HEK293T (cell line): ENCODE measurements around the gene PTPRG.

Source experiments
- CTCF ChIA-PET: fragments of 350-600 bp; formaldehyde crosslinking; extraction: SDS; loops from one replicate; lab custom pipeline; 2021; ENCODE audit warnings: antibody characterized with exemption, inconsistent platforms; lab: Yijun Ruan, JAX
- POLR2A ChIA-PET: fragments of 350-600 bp; formaldehyde crosslinking; extraction: SDS; loops from one replicate; lab custom pipeline; 2020; ENCODE audit warnings: antibody characterized with exemption, inconsistent platforms; lab: Yijun Ruan, JAX
- DNase-seq: peaks from one replicate; pipeline ENCODE4 v3.0.0; 2012; ENCODE audit warnings: mixed read lengths; ENCODE audit errors: extremely low spot score
- ARNT ChIP-seq: fragments of 450-650 bp; IDR thresholded peaks from 2 replicates; pipeline ENCODE4 v1.6.1; 2017; ENCODE audit warnings: mild to moderate bottlenecking
- BHLHE40 ChIP-seq: fragments of 450-650 bp; IDR thresholded peaks from 2 replicates; pipeline ENCODE4 v1.6.1; 2016; ENCODE audit warnings: mild to moderate bottlenecking, moderate library complexity, borderline replicate concordance
- CTBP1 ChIP-seq: fragments of 450-650 bp; IDR thresholded peaks from 2 replicates; pipeline ENCODE4 v1.6.1; 2016; ENCODE audit warnings: borderline replicate concordance
- ELF4 ChIP-seq: fragments of 450-650 bp; IDR thresholded peaks from 2 replicates; pipeline ENCODE4 v1.6.1; 2017; ENCODE audit warnings: antibody characterized with exemption
- FOXA1 ChIP-seq: fragments of 450-650 bp; IDR thresholded peaks from 2 replicates; pipeline ENCODE4 v1.6.1; 2016; ENCODE audit warnings: mild to moderate bottlenecking
- FOXK2 ChIP-seq: fragments of 450-650 bp; IDR thresholded peaks from 2 replicates; pipeline ENCODE4 v1.6.1; 2016; ENCODE audit warnings: mild to moderate bottlenecking
- FOXM1 ChIP-seq: fragments of 450-650 bp; IDR thresholded peaks from 2 replicates; pipeline ENCODE4 v1.6.1; 2017; ENCODE audit warnings: mild to moderate bottlenecking, borderline replicate concordance
- HDGF ChIP-seq: fragments of 450-650 bp; IDR thresholded peaks from 2 replicates; pipeline ENCODE4 v1.6.1; 2017; ENCODE audit warnings: antibody characterized with exemption, borderline replicate concordance
- L3MBTL2 ChIP-seq: fragments of 450-650 bp; conservative IDR thresholded peaks from 2 replicates; pipeline ENCODE4 v1.6.1; 2016; ENCODE audit warnings: mild to moderate bottlenecking
- LEF1 ChIP-seq: fragments of 450-650 bp; IDR thresholded peaks from 2 replicates; pipeline ENCODE4 v1.6.1; 2017; ENCODE audit warnings: mild to moderate bottlenecking, borderline replicate concordance
- NFRKB ChIP-seq: fragments of 450-650 bp; IDR thresholded peaks from 2 replicates; pipeline ENCODE4 v1.6.1; 2016; ENCODE audit warnings: mild to moderate bottlenecking, moderate library complexity
- PKNOX1 ChIP-seq: fragments of 450-650 bp; IDR thresholded peaks from 2 replicates; pipeline ENCODE4 v1.6.1; 2016
- SP1 ChIP-seq: fragments of 450-650 bp; IDR thresholded peaks from 2 replicates; pipeline ENCODE4 v1.6.1; 2017
- SUZ12 ChIP-seq: fragments of 450-650 bp; IDR thresholded peaks from 2 replicates; pipeline ENCODE4 v1.6.1; 2016; ENCODE audit warnings: mild to moderate bottlenecking
- TARDBP ChIP-seq: fragments of 450-650 bp; IDR thresholded peaks from 2 replicates; pipeline ENCODE4 v1.6.1; 2016
- ZNF384 ChIP-seq: fragments of 450-650 bp; IDR thresholded peaks from 2 replicates; pipeline ENCODE4 v1.6.1; 2016

The PTPRG gene

GRCh38 chr3:61527011-61527410 is 34.4 kb upstream of the PTPRG start:
- ChIA-PET POLR2A (no interaction called here), CTCF (no interaction called here)
- no peak for TF ChIP-seq ZNF384
- TF ChIP-seq NFRKB: no peak
- no peak for TF ChIP-seq SUZ12
- TF ChIP-seq BHLHE40: no peak
- TF ChIP-seq FOXK2: no peak
- no peak for TF ChIP-seq TARDBP
- no peak for DNase-seq

GRCh38 chr3:61530355-61530754 is 31.0 kb upstream of the PTPRG start:
- DNase-seq: peak; percentile 27
- TF ChIP-seq FOXA1: no peak
- no peak for TF ChIP-seq TARDBP
- no peak for TF ChIP-seq BHLHE40
- TF ChIP-seq SP1: no peak
- no peak for TF ChIP-seq CTBP1
- no peak for TF ChIP-seq PKNOX1
- TF ChIP-seq ZNF384: no peak
- TF ChIP-seq ARNT: no peak
- no peak for TF ChIP-seq FOXM1
- no peak for TF ChIP-seq L3MBTL2
- TF ChIP-seq HDGF: no peak
- TF ChIP-seq ELF4: no peak
- no peak for TF ChIP-seq NFRKB
- TF ChIP-seq SUZ12: no peak
- no peak for TF ChIP-seq FOXK2
- POLR2A ChIA-PET: interaction anchor here (3.3 kb wide), 1 partner anchor 31 kb away, joined by 12 read pairs; the partner anchor contains the start of gene PTPRG
- CTCF ChIA-PET: interaction anchor here (0.6 to 3.2 kb wide), 11 partner anchors 8 to 241 kb away, joined by 3 to 13 read pairs (median 4); no protein-coding TSS in a partner anchor

GRCh38 chr3:61531528-61531927 is 29.8 kb upstream of the PTPRG start:
- TF ChIP-seq FOXK2 (no peak), FOXA1 (no peak), ELF4 (no peak), CTBP1 (peak; percentile 58; the same call in 1 of the 2 replicates), PKNOX1 (peak; percentile 76), SP1 (no peak)
- ChIA-PET POLR2A (interaction anchor here (3.3 kb wide), 1 partner anchor 30 kb away, joined by 12 read pairs; the partner anchor contains the start of gene PTPRG), CTCF (interaction anchor here (0.6 to 3.2 kb wide), 2 partner anchors 14 to 657 kb away, joined by 4 to 13 read pairs; no protein-coding TSS in a partner anchor)
- no peak for DNase-seq

GRCh38 chr3:61532739-61533500 is 28.5 kb upstream of the PTPRG start:
- no peak for DNase-seq
- CTCF ChIA-PET: no interaction called here

GRCh38 chr3:61535826-61536225 is 25.5 kb upstream of the PTPRG start:
- POLR2A ChIA-PET: no interaction called here

More at GRCh38 chr3:61532739-61533500, 28.5 kb upstream of the PTPRG start:
- POLR2A ChIA-PET: no interaction called here
- TF ChIP-seq BHLHE40: no peak
- TF ChIP-seq L3MBTL2: no peak
- no peak for TF ChIP-seq PKNOX1
- TF ChIP-seq HDGF: no peak
- no peak for TF ChIP-seq CTBP1
- no peak for TF ChIP-seq TARDBP
- no peak for TF ChIP-seq FOXK2
- TF ChIP-seq NFRKB: no peak

GRCh38 chr3:61537366-61537765 is 24.0 kb upstream of the PTPRG start:
- CTCF ChIA-PET: no interaction called here
- POLR2A ChIA-PET: interaction anchor here (0.7 kb wide), 1 partner anchor 8 kb away, joined by 3 read pairs; no protein-coding TSS in a partner anchor
- DNase-seq: no peak
- TF ChIP-seq LEF1 (no peak), SUZ12 (no peak), HDGF (no peak), PKNOX1 (no peak)

More at GRCh38 chr3:61535826-61536225, 25.5 kb upstream of the PTPRG start:
- DNase-seq: no peak
- TF ChIP-seq FOXM1 (no peak), BHLHE40 (no peak), HDGF (no peak), FOXK2 (no peak), ELF4 (no peak), PKNOX1 (no peak)
- CTCF ChIA-PET: no interaction called here
